Stimulated activated CD8-positive, alpha-beta memory T cell treated with anti-CD3 and anti-CD28 coated beads, Interleukin-4, amount 100 ng/mL, for 48 hours (primary cell): ENCODE measurements around the gene ITGBL1.

Experiments
- DNase-seq: peaks from one replicate; pipeline ENCODE4 v3.0.0-alpha.2; 2020

ITGBL1 gene, protein sequence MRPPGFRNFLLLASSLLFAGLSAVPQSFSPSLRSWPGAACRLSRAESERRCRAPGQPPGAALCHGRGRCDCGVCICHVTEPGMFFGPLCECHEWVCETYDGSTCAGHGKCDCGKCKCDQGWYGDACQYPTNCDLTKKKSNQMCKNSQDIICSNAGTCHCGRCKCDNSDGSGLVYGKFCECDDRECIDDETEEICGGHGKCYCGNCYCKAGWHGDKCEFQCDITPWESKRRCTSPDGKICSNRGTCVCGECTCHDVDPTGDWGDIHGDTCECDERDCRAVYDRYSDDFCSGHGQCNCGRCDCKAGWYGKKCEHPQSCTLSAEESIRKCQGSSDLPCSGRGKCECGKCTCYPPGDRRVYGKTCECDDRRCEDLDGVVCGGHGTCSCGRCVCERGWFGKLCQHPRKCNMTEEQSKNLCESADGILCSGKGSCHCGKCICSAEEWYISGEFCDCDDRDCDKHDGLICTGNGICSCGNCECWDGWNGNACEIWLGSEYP

DNA sequence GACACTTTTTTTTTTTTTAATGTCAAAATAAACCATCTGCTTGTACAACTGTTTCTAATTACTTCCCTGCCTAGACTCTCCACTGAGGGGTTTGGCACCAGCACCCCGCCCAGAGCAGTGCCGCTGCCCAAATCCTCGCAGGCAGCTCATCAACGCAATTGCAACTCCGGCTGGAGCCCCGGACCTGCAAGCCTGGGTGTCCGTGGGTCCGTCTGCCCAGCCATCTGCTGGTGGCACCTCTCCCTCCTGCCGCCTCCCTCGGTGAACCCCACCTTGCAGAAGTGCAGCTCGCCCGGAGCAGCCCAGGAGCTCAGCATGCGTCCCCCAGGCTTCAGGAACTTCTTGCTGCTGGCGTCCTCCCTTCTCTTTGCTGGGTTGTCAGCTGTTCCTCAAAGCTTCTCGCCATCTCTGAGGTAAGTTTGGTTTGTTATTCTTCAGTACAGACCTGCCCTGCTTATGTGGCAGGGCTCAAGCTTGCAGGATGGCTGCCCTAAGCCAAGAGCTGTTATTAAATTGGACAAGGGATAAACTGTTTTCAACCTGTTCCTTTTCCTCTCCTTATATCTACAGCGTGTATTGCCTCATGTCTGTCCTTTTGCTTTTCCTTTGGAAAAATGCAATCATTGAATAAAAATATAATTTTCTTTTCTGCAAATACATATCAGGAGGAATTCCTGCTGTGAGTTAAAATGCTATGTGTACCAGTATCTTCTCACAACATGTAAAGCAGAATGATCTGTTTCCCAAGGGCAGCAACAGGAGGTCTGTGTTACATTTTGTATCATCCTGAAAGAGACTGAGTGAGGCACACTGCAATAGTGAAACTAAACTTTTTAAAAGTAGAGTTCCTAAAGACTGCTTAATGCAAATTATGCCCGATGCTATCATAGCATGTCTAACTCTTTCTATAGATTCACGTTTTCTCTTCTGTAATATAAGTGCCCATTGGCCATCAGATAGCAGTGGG lies at the start of gene ITGBL1:
Gene ITGBL1, plus strand, starts transcription at position 157 of the 967 bp plus-strand sequence. Its CDS starts 159 bp downstream, at position 316.
- DNase-seq, result no peak

DNA sequence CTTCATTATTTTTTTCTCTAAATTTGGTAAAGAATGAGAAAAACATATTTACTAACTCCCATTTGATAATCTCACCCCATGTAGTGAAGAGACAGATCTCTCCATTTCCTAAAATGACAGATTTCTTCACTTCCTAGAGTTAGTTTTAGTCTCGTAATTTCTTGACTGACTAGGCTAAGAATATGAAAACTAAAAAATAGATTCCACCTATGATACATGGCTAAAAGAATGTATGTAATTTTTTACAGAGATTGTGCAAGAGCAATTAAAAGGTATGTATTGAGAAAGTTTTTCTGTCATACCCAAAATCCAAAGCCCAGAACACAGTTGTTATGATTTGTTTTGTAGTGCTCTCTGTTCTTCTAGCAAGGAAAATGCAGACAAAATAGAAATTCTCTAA lies 45.7 kb upstream of the ITGBL1 start:
- DNase-seq, result no peak

DNA sequence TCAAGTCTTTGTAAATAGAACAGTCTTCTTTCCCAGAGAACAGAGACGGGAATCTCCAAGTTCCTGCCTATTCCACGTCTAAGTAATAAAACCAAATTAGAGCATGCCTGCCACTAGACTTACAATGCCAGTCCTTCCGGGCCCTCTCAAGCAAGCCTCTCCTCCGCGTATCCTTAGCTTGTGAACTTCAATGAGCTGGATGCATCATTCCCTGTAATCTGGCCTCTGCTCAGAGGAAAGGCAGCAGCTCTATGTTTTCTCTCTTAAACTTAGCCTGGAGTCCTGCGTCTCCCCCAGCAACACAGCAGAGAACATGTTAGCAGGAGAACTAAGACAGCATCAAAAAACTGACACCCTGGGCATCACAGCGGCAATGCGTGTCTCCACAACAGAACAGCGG lies 44.3 kb upstream of the ITGBL1 start:
- no peak for DNase-seq

DNA sequence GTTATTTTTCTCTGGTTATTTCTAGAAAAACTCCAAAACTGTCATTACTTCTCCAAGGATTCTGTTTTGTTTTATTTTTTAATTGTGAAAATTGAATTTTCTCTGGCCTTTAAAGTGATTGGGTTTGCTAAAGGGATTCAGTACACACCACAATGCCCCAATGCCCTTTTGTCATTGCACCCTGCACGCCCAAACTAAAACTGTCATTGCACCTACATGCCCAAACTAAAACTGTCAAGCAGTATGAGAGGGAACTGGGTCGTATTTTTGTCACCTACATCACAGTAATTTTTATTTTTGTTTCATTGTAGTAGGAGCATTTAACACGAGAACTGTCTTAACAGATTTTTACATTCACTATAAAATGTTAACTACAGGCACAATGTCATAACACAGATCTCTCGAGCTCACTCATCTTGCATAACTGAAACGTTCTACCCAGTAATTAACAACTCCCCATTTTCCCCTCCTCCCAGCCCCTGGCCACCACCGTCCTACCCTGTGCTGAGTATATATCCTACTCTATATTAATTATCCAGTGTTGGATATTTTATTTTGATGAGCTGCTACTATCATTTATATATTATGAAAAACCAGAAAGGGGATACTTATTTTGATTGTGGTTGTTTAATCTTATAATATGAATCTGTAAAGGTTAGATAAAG lies 43.4 kb upstream of the ITGBL1 start:
- DNase-seq, result no peak

DNA sequence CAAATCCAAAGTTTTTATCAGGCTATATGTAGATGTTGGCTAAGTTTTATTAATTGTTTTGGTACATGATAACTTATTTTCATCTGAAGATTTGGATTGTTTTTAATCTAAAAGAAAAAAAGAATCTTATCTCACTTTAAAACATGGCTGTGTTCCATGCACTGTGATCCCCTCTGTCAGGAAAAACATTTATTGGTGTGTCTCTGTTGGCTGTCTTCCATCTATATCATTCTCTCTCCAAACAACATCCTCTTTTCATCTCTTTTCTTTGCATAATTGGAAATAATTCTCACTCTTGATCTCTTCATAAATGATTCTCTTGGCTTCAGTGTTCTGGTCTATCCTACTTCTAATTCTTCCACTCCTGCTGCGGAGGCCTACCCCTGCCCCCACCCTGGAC lies 40.4 kb upstream of the ITGBL1 start:
- DNase-seq, result no peak

DNA sequence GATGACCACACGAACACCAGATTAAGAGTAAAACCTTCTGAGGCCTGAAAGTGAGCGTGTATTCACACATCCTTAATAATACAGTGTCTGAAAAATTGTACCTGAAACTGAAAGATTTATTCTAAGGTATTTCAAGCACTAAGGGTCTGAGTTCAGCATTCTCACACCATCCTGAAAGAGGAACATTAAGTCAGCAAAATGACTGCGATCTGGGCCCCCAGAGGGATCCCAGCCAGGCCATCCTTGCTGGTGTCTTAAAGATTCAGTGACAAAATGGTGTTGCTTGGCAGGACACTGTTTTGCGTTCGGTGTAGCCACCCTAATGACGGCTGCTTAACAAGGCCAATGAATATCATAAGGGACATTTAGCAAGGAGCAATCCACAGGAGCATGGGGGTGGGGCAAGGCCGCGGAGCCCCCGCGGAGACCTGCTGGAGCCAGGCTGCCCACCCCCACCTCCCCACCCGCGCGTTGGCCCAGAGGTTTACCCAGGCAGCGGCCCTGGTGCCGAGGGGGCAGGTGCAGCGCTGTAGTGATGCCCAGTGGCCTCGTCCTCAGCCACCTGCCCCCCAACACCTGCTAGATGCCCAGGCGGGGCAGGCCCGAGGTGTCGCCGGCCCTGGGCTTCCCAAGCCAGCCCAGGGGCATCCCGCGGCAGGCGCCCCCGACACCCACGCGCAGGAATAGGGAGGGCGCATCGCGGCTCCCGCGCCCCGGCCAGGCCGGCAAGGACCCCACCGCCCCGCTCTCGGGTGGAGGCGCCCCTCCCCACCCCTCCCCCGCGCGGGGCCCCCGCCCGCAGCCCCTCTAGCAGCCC lies 36.9 kb upstream of the ITGBL1 start:
- DNase-seq, result no peak

DNA sequence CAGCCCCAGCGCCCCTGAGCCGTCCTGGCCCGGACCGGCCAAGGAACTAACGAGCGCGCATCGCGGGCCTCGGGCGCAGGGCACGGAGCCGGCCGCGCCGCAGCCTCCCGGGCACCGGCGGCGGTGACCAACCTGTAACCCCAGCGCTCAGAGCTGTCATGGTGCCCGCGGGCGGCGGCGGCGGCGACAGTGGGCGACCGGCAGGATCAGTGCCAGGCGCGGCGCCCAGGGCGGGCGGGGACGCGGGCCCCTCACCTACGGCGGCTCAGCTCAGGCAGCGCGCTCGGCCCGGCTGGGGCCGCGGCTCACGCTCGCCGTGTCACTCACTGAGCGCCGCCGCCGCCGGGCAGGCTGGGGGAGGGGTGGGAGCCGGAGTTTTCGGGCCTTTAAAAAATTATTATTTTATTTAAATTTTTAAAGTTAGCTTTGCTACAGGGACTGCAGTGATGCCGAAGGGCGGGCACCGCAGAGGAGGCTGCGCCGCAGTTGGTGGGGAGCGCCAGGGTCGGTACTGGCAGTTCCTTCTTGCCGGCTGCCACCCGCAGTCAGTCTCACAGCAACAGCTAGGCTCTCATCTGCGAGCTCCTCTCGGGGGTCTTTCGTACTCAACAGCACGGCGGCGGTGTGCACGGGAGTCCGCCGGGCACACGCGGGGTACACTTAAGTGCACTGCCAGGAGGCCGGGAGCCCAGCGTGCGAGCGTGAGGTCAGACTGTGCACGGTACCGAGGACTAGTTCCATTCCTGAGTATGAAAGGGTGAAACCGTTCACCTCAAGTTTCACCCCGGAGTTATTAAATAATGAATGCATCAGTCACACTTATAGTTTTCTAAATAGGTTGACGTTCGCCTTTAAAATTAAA lies 36.1 kb upstream of the ITGBL1 start, which contains the start of gene NALCN:
Gene NALCN, minus strand, starts transcription at position 328 of the 862 bp plus-strand sequence. CDS start 17,382 bp downstream, outside the sequence.
- DNase-seq, result no peak

DNA sequence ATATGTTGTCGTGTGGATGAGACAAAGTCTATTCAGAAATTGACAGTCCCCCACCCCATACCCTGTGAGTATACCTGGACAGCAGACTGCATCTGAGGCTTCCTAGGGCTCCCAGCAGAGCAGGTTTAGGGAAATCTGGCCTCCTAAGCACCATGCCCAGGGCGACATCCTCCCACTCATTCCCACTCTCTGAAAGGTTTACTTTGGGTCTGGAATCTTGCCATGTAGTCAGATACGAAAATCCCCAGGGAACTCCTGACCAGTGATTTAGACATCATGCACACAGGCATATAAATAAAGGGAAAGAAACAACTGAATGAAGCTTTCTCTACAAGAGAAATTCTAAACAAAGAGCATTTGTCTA lies 35.5 kb upstream of the ITGBL1 start:
- DNase-seq, result no peak

DNA sequence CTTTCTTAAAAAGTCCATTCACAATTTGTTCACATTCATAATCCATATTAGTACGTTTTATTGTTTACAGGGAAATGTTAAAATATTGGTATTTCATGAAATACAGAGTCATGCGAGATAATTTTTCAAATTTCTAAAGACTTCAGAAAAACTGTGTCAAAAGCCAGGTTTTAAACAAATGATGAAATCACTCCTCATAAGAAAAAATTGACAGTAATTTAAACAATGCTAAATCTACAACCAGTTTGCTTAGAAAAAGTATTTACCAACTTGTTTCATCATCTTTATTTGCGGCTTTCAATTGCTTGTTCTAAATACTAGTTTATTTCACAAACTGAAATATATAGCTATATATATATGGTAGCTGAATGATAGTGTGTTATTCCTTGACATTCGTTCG lies 35.0 kb upstream of the ITGBL1 start:
- DNase-seq, result no peak

DNA sequence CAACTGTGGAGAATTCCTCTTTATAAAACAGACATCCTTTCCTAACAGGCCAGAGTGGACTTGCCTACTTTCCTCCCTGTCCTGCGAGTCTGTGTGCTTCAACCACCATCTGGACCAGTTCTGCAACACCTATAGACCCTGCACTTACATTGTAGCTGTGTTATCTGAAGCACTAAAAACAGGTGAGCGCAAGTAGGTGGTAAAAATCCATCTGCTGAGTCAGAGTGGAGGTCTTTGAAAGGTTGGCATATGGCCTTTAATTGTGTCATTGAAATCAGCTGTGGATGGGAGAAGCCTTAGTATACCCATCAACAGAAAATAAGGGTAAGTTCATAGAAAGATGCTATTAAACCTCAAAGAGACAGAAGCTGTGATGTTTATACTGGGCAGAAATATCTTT lies 28.6 kb upstream of the ITGBL1 start:
- no peak for DNase-seq

DNA sequence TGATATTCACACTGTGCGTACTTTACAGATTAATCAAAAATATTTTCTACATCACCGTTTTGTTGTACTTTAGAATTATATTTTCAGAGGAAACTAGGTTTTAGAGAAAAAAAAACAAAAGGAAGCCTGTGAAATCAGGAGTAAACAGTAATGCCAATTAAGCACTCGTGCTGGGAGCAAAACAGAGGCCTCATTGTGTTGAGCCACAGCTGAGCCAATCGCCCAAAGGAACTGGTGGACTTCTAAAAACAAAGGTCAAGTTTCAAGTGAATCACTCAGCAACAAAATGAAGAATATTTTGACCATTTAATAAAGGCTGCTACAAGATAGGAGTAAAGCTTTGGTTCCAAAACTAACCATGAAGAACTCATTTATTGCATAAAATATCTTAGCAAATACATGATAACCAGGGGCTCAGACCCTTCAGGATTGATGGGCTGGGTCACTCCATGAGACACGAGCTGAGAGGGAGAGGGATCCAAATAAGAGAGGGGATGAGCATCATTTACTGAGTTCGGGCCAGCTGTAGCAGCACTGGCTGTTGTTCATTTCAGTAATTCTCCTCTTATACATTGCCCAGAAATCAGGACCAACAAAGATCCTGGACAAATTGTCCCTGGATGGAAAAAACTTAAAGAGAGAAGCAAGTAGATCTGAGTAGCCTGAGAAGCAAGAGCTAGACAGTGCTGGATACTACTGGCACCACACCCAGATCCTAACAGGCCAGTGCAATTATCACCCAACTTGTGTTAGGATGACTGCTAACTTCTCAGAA lies 27.9 kb upstream of the ITGBL1 start:
- DNase-seq, result no peak

DNA sequence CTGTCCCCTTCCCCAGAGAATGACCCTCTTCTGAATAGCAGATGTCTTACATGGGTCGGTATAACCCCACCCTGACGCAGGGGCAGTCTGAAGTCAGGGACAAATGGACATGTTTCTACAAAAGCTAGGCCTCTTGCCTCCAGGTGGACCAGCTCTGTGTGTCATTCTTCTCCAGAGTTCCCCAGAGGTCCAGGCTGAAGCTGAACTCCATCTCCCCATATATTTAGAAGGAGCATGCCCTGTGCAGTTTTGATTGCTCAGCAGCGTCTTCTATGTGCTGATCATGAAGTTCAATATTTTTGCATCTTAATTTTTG lies 27.4 kb upstream of the ITGBL1 start:
- no peak for DNase-seq

DNA sequence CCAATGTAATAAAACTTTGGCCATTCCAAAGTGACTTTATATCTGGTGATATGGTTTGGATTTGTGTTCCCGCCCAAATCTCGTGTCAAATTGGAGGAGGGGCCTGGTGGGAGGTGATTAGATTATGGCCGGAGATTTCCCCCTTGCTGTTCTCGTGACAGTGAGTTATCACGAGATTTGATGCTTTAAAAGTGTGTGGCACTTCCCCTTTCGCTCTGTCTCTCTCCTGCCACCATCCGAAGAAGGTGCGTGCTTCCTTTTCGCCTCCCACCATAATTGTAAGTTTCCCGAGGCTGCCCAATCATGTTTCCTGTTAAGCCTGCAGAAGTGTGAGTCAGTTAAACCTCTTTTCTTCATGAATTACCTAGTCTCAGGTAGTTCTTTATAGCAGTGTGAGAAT lies 26.9 kb upstream of the ITGBL1 start:
- no peak for DNase-seq

DNA sequence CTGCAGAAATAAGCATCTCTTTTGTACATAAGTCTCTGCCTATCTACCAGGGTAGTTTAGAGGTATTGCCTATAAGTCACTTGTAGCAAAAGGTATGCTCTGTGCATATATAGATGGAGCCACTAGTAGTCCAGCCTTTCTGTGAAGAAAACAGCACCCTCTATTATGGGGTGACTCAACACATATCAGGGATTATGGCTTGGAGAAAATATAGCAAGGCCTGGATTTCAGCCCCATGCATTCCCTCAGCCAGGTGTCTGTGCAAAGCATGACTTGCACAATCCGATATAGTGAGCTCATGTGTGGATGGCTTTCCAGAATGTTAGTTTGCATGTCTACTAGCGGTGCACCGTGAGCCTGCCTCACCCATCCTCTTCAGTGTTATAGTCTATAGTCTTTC lies 22.7 kb upstream of the ITGBL1 start:
- DNase-seq, result no peak

DNA sequence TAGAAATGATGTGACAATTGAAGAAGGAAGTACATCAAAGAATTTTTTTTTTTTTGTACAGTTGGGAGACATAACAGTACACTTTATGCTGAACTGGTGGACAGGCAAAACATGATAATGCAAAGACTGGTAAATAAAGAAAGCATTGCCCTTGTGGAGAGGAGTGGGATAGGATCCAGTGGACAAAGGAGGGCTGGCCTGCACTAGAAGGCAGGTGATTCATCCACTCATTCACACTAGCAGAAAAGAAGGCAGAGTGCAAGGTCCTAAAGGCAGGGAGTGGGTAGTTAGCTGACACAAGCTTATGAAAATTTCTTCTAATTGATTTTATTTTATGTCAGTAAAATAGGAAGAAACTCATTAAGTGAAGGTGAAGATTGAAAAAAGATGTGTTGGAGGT lies 18.6 kb upstream of the ITGBL1 start:
- DNase-seq, result no peak

DNA sequence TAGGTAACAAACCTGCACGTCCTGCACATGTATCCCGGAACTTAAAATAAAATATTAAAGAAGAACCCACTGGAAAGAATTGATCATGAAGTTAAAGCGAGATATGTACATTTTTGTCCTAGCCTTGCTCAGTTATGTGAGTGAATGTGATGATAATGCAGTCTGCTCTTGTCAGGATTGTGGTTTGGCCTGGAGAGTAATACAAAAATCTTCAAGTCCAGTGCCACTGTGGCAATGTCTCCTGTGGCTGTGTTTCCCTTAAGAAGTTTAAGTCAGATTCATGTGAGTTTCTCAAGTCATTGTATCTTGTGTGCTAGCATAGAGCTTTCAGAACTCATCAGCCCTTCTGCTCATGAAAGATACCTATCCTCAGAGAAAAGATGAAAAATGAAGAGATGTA lies 18.0 kb upstream of the ITGBL1 start:
- no peak for DNase-seq

DNA sequence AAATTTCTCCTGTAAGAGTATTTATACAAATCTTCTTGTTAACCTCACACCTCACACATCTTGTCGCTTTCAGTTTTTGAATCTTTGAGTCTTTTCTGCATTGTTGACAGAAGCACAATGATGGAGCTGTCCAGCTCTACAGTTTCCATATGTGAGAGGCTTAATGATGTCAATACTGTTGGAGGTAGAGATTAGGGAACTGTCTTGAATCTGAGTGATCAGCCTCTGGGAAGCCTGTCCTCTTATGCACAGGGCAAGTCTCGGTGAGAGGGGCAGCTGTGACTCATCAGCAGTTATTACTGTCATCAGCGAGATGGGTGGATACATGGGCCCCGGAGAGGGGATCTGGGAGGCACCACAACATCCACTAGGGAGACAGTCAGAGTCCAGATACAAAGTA lies 4.6 kb upstream of the ITGBL1 start:
- no peak for DNase-seq

DNA sequence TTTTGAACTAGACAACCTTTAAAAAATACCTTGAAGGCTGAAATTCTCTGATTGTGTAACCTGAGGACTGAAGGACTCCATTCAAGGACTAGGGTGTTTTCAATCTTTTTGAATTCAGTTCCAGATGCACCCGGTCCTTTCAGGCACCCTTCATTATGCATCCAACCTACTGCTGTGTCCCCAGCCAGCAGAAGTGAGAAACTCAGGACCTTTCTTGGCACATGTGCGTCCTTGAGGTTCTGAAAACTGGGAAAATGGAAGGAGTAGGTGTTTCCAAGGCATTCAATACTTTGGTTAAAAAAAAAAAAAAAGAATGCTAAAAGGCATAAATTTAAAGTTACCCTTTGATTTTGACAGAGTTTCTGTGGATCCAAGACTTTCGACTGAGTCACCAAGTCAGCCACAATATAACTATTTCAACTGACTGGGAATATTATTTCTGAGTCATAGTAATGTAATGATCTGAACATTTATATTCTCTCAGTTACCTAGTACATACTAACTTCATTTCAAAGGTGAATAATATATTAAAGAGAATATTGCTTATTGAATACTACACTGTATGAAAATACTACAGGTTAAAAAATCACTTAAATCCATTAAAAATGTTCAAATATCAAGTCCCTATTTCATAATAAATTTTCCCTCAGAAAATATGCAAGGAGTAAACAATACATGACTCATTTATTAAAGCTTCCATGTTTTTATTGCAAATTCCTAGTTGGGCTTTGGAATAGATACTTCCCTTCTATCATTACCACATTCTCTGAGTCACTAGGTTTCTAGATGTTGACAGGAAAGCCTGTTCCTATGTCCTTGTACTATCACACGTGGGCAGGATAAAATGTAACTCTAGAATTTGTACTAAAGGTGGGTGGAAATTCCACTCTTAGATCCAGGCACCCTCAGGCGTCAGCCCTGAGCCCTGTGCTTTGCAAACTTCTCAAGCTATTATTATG lies 2.4 kb upstream of the ITGBL1 start:
- no peak for DNase-seq

DNA sequence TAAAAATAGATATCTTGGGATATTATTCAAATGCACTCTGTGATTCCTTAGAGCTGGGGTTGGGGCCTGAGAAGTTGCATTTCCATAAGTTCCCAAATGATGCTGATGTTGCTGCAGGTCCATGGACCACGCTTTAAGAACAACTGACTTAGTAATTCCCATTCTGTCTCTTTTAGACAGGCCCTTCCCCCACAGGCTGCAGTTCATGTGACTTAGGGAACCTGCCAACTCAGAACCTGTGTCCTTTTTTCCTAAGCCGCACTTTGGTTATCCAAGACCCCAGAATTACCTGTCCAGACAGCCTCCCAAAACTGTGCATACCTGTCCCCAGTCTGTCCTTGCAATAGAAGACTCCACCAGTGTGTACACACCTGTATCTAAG lies 1.7 kb upstream of the ITGBL1 start:
- DNase-seq, result no peak
